H9 (cell line): Measurements from ENCODE around the gene DPYD. TPM values are rescaled to one million over a fixed set of nuclear protein-coding genes. Genes with fewer than 3 reads are reported as not detected.

Source experiments
- DNase-seq: peaks from one replicate; pipeline ENCODE4 v3.0.0-alpha.2; 2017
- H2AFZ ChIP-seq: one replicate; pipeline ENCODE4 v1.6.1; 2013; ENCODE audit warnings: mild to moderate bottlenecking, low read length, control low read depth, moderate library complexity
- H2AK5ac ChIP-seq: 2 replicates; pipeline ENCODE4 v1.6.1; 2013; ENCODE audit warnings: low read length, control low read depth, mixed read lengths; ENCODE audit not compliant: insufficient read length
- H2BK120ac ChIP-seq: one replicate; pipeline ENCODE4 v1.6.1; 2013; ENCODE audit warnings: low read depth, mild to moderate bottlenecking, low read length, control low read depth, inconsistent platforms; ENCODE audit not compliant: poor library complexity, severe bottlenecking
- H2BK12ac ChIP-seq: 2 replicates; pipeline ENCODE4 v1.6.1; 2013; ENCODE audit warnings: low read length, control low read depth, mixed read lengths, low read depth; ENCODE audit not compliant: insufficient read length
- H2BK15ac ChIP-seq: 2 replicates; pipeline ENCODE4 v1.6.1; 2013; ENCODE audit warnings: low read depth, low read length, control low read depth
- H2BK20ac ChIP-seq: one replicate; pipeline ENCODE4 v1.6.1; 2013; ENCODE audit warnings: low read depth, mild to moderate bottlenecking, low read length, control low read depth, inconsistent platforms; ENCODE audit not compliant: poor library complexity, severe bottlenecking
- H2BK5ac ChIP-seq: 2 replicates; pipeline ENCODE4 v1.6.1; 2013; ENCODE audit warnings: low read length, control low read depth, mixed read lengths; ENCODE audit not compliant: insufficient read length
- H3K14ac ChIP-seq: 2 replicates; pipeline ENCODE4 v1.6.1; 2013; ENCODE audit warnings: low read length, control low read depth; ENCODE audit not compliant: insufficient read depth
- H3K18ac ChIP-seq: 2 replicates; pipeline ENCODE4 v1.6.1; 2013; ENCODE audit warnings: low read depth, mild to moderate bottlenecking, mixed read lengths, low read length, control low read depth; ENCODE audit not compliant: insufficient read length
- H3K23ac ChIP-seq: 2 replicates; pipeline ENCODE4 v1.6.1; 2013; ENCODE audit warnings: low read length, control low read depth, mixed read lengths, low read depth; ENCODE audit not compliant: insufficient read length
- H3K23me2 ChIP-seq: 2 replicates; pipeline ENCODE4 v1.6.1; 2013; ENCODE audit warnings: low read depth, mild to moderate bottlenecking, mixed read lengths, low read length, control low read depth; ENCODE audit not compliant: insufficient read length, poor library complexity, severe bottlenecking
- H3K27ac ChIP-seq: 2 replicates; pipeline ENCODE4 v1.5.1; 2013; ENCODE audit warnings: low read length, control low read depth, mixed read lengths, low read depth; ENCODE audit not compliant: insufficient read length
- H3K27me3 ChIP-seq: 2 replicates; pipeline ENCODE4 v1.6.1; 2013; ENCODE audit warnings: low read length, control low read depth, inconsistent platforms; ENCODE audit not compliant: insufficient read depth
- H3K4ac ChIP-seq: 2 replicates; pipeline ENCODE4 v1.6.1; 2013; ENCODE audit warnings: low read depth, mild to moderate bottlenecking, control low read depth, inconsistent platforms, low read length, moderate library complexity
- H3K4me1 ChIP-seq: 2 replicates; pipeline ENCODE4 v1.6.1; 2013; ENCODE audit warnings: low read length, control low read depth, inconsistent platforms; ENCODE audit not compliant: insufficient read depth
- H3K4me2 ChIP-seq: 2 replicates; pipeline ENCODE4 v1.6.1; 2013; ENCODE audit warnings: low read length, control low read depth, mixed read lengths; ENCODE audit not compliant: insufficient read length, insufficient read depth
- H3K56ac ChIP-seq: 2 replicates; pipeline ENCODE4 v1.6.1; 2013; ENCODE audit warnings: low read depth, mild to moderate bottlenecking, mixed read lengths, low read length, control low read depth; ENCODE audit not compliant: insufficient read length
- H3K79me1 ChIP-seq: 2 replicates; pipeline ENCODE4 v1.6.1; 2013; ENCODE audit warnings: low read depth, mild to moderate bottlenecking, moderate library complexity, low read length, control low read depth, inconsistent platforms; ENCODE audit not compliant: insufficient read depth, poor library complexity, severe bottlenecking
- H3K79me2 ChIP-seq: 2 replicates; pipeline ENCODE4 v1.6.1; 2013; ENCODE audit warnings: low read length, control low read depth, inconsistent platforms; ENCODE audit not compliant: insufficient read depth
- H3K9ac ChIP-seq: 2 replicates; pipeline ENCODE4 v1.6.1; 2013; ENCODE audit warnings: low read length, control low read depth, mixed read lengths; ENCODE audit not compliant: insufficient read length; ENCODE audit errors: extremely low read depth
- H3K9me3 ChIP-seq: one replicate; pipeline ENCODE4 v1.6.1; 2013; ENCODE audit warnings: low read depth, low read length, inconsistent platforms; ENCODE audit not compliant: control insufficient read depth
- H3T11ph ChIP-seq: one replicate; pipeline ENCODE4 v1.6.1; 2013; ENCODE audit warnings: mild to moderate bottlenecking, low read length, control low read depth, inconsistent platforms
- H4K20me1 ChIP-seq: one replicate; pipeline ENCODE4 v1.6.1; 2013; ENCODE audit not compliant: control insufficient read depth, insufficient read length, insufficient read depth
- H4K5ac ChIP-seq: 2 replicates; pipeline ENCODE4 v1.6.1; 2013; ENCODE audit warnings: low read depth, mild to moderate bottlenecking, mixed read lengths, low read length, control low read depth; ENCODE audit not compliant: insufficient read length
- H4K8ac ChIP-seq: replicated peaks from 2 replicates; pipeline ENCODE4 v1.6.1; 2013; ENCODE audit warnings: low read length, control low read depth, mixed read lengths, low read depth; ENCODE audit not compliant: insufficient read length
- H4K91ac ChIP-seq: 2 replicates; pipeline ENCODE4 v1.6.1; 2013; ENCODE audit warnings: low read depth, mild to moderate bottlenecking, moderate library complexity, mixed read lengths, low read length, control low read depth; ENCODE audit not compliant: insufficient read length
- H3K27ac Mint-ChIP-seq, 3 experiments: 2 replicates in 2 of 3; 3 replicates in 1 of 3; pipeline ENCODE4 v1.8.0; 2020 to 2021; ENCODE audit warnings: mixed read lengths in 3 of 3, mild to moderate bottlenecking in 1 of 3, moderate library complexity in 1 of 3
- H3K27me3 Mint-ChIP-seq: 2 replicates; pipeline ENCODE4 v1.8.0; 2021; ENCODE audit warnings: low read depth, mild to moderate bottlenecking, moderate library complexity, mixed read lengths
- H3K36me3 Mint-ChIP-seq, 3 experiments: 2 replicates in 2 of 3; 3 replicates in 1 of 3; pipeline ENCODE4 v1.8.0; 2020 to 2021; ENCODE audit warnings: low read depth in 3 of 3, mixed read lengths in 3 of 3; ENCODE audit not compliant: insufficient read depth in 1 of 3
- H3K4me1 Mint-ChIP-seq, 2 experiments: 2 replicates each; pipeline ENCODE4 v1.8.0; 2020; ENCODE audit warnings: mixed read lengths in 2 of 2
- H3K4me3 Mint-ChIP-seq, 2 experiments: 2 replicates in 1 of 2; 3 replicates in 1 of 2; pipeline ENCODE4 v1.8.0; 2020 to 2021; ENCODE audit warnings: mild to moderate bottlenecking in 2 of 2, mixed read lengths in 2 of 2, moderate library complexity in 1 of 2
- H3K9me3 Mint-ChIP-seq, 2 experiments: 2 replicates in 1 of 2; 3 replicates in 1 of 2; pipeline ENCODE4 v1.8.0; 2020; ENCODE audit warnings: mild to moderate bottlenecking in 2 of 2, mixed read lengths in 2 of 2, moderate library complexity in 1 of 2
- CTCF ChIP-seq: fragments of 200-600 bp; sonication (generic); conservative IDR thresholded peaks from 3 replicates; pipeline ENCODE4 v1.8.0; 2021; ENCODE audit warnings: antibody characterized with exemption, mild to moderate bottlenecking
- WGBS: extraction: QIAGEN DNeasy Blood & Tissue Kit; methylation state at CpG from one replicate; pipeline ENCODE4 v1.1.7; 2013; ENCODE audit warnings: missing lambda C conversion rate, low lambda C conversion rate, mixed read lengths; ENCODE audit not compliant: insufficient read length; ENCODE audit errors: extremely low coverage; 5-methylcytosine and 5-hydroxymethylcytosine counted together
- total RNA-seq: library from RNA; stranded (reverse); gene quantifications from 2 replicates; pipeline ENCODE4 v1.2.1, GENCODE V29; 2021

Gene DPYD
- total RNA-seq, 1 experiment from 2014 or later, result 0.37 TPM

- no peaks in the 10 kb centered on the region for H3K23me2 ChIP-seq
- WGBS, result 100% methylated on average over 1 of the region's 2 CpGs
- H4K5ac ChIP-seq, result no peak overlapping the region
- H3K4me1 ChIP-seq, result no peaks in the 10 kb centered on the region
- no peak overlapping the region for H3K27ac ChIP-seq
- no peak overlapping the region for H2AK5ac ChIP-seq
- H4K20me1 ChIP-seq, result no peaks in the 10 kb centered on the region
- H3K36me3 Mint-ChIP-seq, result peaks cover 0 to 4% (median 0%) of the 10 kb centered on the region in 3 experiments; a peak in 1 of 7 replicates
- H3K27me3 Mint-ChIP-seq, result no peaks in the 10 kb centered on the region
- no peak for DNase-seq
- no peak overlapping the region for H2BK20ac ChIP-seq
- H3K4me2 ChIP-seq, result no peak overlapping the region
- no peak overlapping the region for H2AFZ ChIP-seq
- H3K9me3 Mint-ChIP-seq, result peaks cover 0 to 8% of the 10 kb centered on the region in 2 experiments; a peak in 2 of 5 replicates
- H3K4ac ChIP-seq, result no peak overlapping the region
- no peak overlapping the region for H3K56ac ChIP-seq
- no peak overlapping the region for H2BK5ac ChIP-seq
- H3K4me3 Mint-ChIP-seq, result no peak overlapping the region
- no peaks in the 10 kb centered on the region for H3K4me1 Mint-ChIP-seq
- H2BK12ac ChIP-seq, result no peak overlapping the region
- no peak overlapping the region for H4K8ac ChIP-seq
- no peak overlapping the region for H3K14ac ChIP-seq
- no peak for TF ChIP-seq CTCF
- no peak overlapping the region for H3K23ac ChIP-seq
- no peaks in the 10 kb centered on the region for H3K79me2 ChIP-seq
- H3K79me1 ChIP-seq, result no peaks in the 10 kb centered on the region
- no peak overlapping the region for H4K91ac ChIP-seq
- H3K9ac ChIP-seq, result no peak overlapping the region
- no peak overlapping the region for H2BK15ac ChIP-seq
- H3K9me3 ChIP-seq, result no peaks in the 10 kb centered on the region
- no peak overlapping the region for H2BK120ac ChIP-seq
- H3K27me3 ChIP-seq, result no peaks in the 10 kb centered on the region
- H3T11ph ChIP-seq, result no peak overlapping the region
- no peak overlapping the region for H3K18ac ChIP-seq
- no peak overlapping the region for H3K27ac Mint-ChIP-seq
Measured at GRCh38 chr1:97770376-97770775, 150.5 kb downstream of the DPYD start.
